22Rv1 (cell line): ENCODE measurements around the gene C3orf38.

Experiments
- CTCF ChIP-seq: fragments of 450-650 bp; IDR thresholded peaks from 2 replicates; pipeline ENCODE4 v1.5.1; 2017; ENCODE audit warnings: mild to moderate bottlenecking
- ZFX ChIP-seq: fragments of 450-650 bp; IDR thresholded peaks from 2 replicates; pipeline ENCODE4 v1.6.1; 2017; ENCODE audit warnings: antibody characterized with exemption, borderline replicate concordance

GRCh38 chr3:88132894-88133293, 16.9 kb upstream of the C3orf38 start:
- TF ChIP-seq CTCF = no peak
- no peak for TF ChIP-seq ZFX
